ENCODE measurements around the gene ADAMTS6.

DNA sequence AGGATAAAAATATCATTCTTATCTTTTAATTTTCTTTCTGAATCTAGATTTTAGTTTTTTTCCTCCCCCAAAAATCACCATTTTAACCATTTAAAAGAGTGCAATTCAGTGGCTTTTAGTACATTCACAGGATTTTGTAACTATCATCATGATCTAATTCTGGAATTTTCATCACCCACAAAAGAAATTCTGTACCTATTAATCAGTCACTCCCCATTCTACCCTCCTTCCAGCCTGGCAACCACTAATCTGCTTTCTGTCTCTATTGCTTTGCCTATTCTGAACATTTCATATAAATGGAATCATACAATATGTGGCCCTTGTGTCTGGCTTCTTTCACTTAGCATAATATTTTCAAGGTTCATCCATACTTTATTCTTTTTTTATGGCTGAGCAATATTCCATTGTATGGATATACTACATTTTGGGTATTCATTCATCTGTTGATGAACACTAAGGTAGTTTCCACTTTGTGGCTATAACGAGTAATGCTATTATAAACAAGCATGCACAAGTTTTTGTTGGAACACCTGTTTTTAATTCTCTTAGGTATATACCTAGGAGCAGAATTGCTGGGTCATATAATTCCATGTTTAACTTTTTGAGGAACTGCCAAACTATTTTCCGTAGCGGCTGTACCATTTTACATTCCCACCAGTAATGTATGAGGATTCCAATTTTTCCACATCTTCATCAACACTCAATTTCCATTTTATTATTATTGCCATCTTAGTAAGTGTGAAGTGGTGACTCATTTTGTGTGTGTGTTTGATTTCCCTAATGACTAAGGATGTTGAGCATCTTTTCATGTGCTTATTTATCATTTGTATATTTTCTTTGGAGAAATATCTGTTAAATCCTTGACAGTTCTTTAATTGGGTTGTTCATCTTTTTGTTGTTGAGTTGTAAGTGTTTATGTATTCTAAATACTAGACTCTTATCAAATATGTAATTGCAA lies 372.7 kb downstream of the ADAMTS6 start:
- TF ChIP-seq, protein P1, sequence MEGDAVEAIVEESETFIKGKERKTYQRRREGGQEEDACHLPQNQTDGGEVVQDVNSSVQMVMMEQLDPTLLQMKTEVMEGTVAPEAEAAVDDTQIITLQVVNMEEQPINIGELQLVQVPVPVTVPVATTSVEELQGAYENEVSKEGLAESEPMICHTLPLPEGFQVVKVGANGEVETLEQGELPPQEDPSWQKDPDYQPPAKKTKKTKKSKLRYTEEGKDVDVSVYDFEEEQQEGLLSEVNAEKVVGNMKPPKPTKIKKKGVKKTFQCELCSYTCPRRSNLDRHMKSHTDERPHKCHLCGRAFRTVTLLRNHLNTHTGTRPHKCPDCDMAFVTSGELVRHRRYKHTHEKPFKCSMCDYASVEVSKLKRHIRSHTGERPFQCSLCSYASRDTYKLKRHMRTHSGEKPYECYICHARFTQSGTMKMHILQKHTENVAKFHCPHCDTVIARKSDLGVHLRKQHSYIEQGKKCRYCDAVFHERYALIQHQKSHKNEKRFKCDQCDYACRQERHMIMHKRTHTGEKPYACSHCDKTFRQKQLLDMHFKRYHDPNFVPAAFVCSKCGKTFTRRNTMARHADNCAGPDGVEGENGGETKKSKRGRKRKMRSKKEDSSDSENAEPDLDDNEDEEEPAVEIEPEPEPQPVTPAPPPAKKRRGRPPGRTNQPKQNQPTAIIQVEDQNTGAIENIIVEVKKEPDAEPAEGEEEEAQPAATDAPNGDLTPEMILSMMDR (IDR thresholded peaks at IDR 0.05): no peak
- no peak for TF ChIP-seq EZH2 (IDR thresholded peaks at IDR 0.05; ENCODE audit: borderline replicate concordance, insufficient read depth, low read depth, low read length, poor library complexity, severe bottlenecking)
